Parathyroid adenoma (tissue), 2 donors: ENCODE results near the gene CHRNA9.
"Not testable (repeated sequence)": the region's sequence is repeated elsewhere in the genome, so short reads cannot be mapped to it uniquely, and the experiment has no call there.

Experiments
- H2AFZ ChIP-seq: fragments of 300-600 bp; sonication (generic); one replicate; pipeline ENCODE4 v1.7.0; 2017; ENCODE audit warnings: antibody characterized with exemption, mild to moderate bottlenecking
- H3K27ac ChIP-seq: fragments of 300-600 bp; sonication (generic); one replicate; pipeline ENCODE4 v1.7.0; 2017
- H3K27me3 ChIP-seq: fragments of 300-600 bp; sonication (generic); one replicate; pipeline ENCODE4 v1.7.0; 2017; ENCODE audit warnings: low read length; ENCODE audit not compliant: control insufficient read depth, insufficient read depth
- H3K36me3 ChIP-seq: fragments of 300-600 bp; sonication (generic); one replicate; pipeline ENCODE4 v1.7.0; 2017; ENCODE audit warnings: low read length; ENCODE audit not compliant: control insufficient read depth, insufficient read depth
- H3K4me1 ChIP-seq: fragments of 300-600 bp; sonication (generic); one replicate; pipeline ENCODE4 v1.7.0; 2017; ENCODE audit warnings: control low read depth
- H3K4me2 ChIP-seq: fragments of 300-600 bp; sonication (generic); one replicate; pipeline ENCODE4 v1.7.0; 2017; ENCODE audit warnings: low read length
- H3K4me3 ChIP-seq: fragments of 300-600 bp; sonication (generic); one replicate; pipeline ENCODE4 v1.7.0; 2017; ENCODE audit warnings: low read depth, low read length
- H3K79me2 ChIP-seq: fragments of 300-600 bp; sonication (generic); one replicate; pipeline ENCODE4 v1.7.0; 2017; ENCODE audit warnings: control low read depth
- H3K9ac ChIP-seq: fragments of 300-600 bp; sonication (generic); one replicate; pipeline ENCODE4 v1.7.0; 2017; ENCODE audit warnings: mild to moderate bottlenecking
- H3K9me3 ChIP-seq: fragments of 300-600 bp; sonication (generic); one replicate; pipeline ENCODE4 v1.7.0; 2017; ENCODE audit warnings: low read length; ENCODE audit not compliant: control insufficient read depth
- CTCF ChIP-seq: fragments of 300-600 bp; sonication (generic); IDR thresholded peaks from one replicate; pipeline ENCODE4 v1.7.0; 2017; ENCODE audit warnings: antibody characterized with exemption, mild to moderate bottlenecking
- donor health status: primary hyperparathyroidism.

Gene CHRNA9

DNA sequence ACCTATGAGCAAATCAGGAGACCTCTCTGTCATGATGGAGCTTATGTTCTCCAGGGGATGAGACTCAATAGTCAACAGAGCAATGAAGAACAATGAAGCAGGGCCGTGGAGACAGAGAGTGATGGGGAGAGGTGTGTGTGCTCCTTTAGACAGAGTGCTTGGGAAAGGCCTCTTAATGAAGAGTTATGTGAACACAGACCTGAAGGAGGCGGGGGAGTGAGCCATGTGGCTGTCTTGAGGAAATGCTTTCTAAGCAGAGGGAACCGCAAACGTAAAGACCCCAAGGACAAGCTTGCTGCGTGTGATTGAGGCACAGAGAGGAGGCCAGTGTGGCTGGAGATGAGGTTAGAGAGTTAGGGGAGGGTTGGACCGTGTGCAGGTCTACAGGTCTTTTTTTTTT lies 53.1 kb downstream of the CHRNA9 start:
- TF ChIP-seq CTCF = no peak
- Histone ChIP-seq H3K4me1 (no peaks in the 10 kb centered on the region), H3K9ac (no peak overlapping the region), H3K27ac (no peak overlapping the region), H3K36me3 (no peaks in the 10 kb centered on the region), H3K9me3 (no peaks in the 10 kb centered on the region), H3K4me2 (no peak overlapping the region), H2AFZ (no peak overlapping the region), H3K4me3 (no peak overlapping the region), H3K27me3 (no peaks in the 10 kb centered on the region), H3K79me2 (no peaks in the 10 kb centered on the region)

DNA sequence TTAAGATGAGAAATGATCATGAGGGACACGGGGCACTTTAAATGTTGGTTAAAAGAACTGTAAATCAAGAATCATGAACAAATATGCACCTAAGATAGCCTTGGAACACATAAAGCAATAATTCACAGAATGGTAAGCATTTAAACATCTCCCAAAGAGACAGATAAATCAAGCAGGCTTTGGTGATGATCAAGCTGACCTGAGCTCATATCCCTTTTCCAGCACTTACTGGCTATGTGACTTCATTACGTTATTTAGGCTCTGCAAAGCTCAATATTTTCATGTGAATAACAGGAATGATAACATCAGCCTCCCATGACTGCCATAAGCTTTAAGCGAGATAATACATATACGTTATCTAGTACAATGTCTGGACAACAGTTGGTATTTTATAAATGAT lies 54.9 kb downstream of the CHRNA9 start:
- TF ChIP-seq CTCF = no peak
- Histone ChIP-seq H3K4me2 (no peak overlapping the region), H3K36me3 (no peaks in the 10 kb centered on the region)

GRCh38 chr4:40392241-40392640 lies 57.1 kb downstream of the CHRNA9 start:
- not testable (repeated sequence) for H3K9ac ChIP-seq, H3K4me3 ChIP-seq, H3K27ac ChIP-seq, H3K79me2 ChIP-seq, H3K4me1 ChIP-seq, H3K9me3 ChIP-seq, H3K4me2 ChIP-seq, H3K36me3 ChIP-seq, H3K27me3 ChIP-seq, H2AFZ ChIP-seq

More for the DNA sequence above, 54.9 kb downstream of the CHRNA9 start:
- Histone ChIP-seq H3K9me3 (no peaks in the 10 kb centered on the region), H3K9ac (no peak overlapping the region), H3K79me2 (no peaks in the 10 kb centered on the region), H3K4me3 (no peak overlapping the region), H3K27ac (no peak overlapping the region), H2AFZ (no peak overlapping the region), H3K4me1 (no peaks in the 10 kb centered on the region), H3K27me3 (no peaks in the 10 kb centered on the region)

- Histone ChIP-seq H3K36me3 (no peaks in the 10 kb centered on the region), H2AFZ (no peak overlapping the region), H3K4me2 (no peak overlapping the region), H3K27ac (no peak overlapping the region), H3K27me3 (no peaks in the 10 kb centered on the region), H3K9ac (no peak overlapping the region), H3K9me3 (no peaks in the 10 kb centered on the region), H3K79me2 (no peaks in the 10 kb centered on the region), H3K4me1 (peaks cover 2% of the 10 kb centered on the region), H3K4me3 (no peak overlapping the region)
- TF ChIP-seq CTCF = no peak
Observed at GRCh38 chr4:40394236-40394635, 59.1 kb downstream of the CHRNA9 start.

DNA sequence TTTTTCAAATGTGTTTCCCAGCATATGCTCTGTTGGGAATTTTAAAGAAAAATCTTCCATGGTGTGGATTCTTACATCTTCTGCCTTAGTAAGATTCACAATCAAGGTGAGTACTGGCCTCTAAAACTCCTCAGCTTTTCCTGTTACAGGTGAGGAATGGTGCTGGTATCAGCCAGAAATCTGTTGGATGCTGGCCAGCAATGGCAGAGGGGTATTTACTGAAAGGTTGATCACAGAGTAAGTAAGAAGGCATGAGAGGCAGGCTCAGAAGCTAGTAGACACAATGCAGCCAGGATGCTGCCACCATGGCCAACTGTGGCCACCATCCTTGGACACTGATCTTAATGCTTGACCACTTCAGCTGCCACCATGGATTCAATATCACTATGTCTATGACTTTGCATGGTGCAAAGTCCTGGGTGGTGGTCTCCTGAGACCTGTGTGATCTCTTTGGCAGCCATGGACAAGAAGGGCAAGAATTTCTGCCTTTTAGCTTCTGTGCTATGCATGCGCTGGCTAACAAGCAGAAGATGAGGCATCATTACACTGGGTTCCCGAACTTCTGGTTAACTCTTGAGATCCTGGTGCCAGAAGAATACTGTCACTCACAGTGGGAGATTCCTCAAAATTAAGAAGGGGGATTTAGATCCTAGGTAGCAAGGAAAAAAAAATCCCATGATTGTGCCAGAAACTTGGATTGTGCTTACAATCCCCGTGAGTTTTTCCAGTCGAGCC lies 60.2 kb downstream of the CHRNA9 start:
- peak overlapping the region; percentile 35 for H3K4me2 ChIP-seq
- H3K36me3 ChIP-seq = no peaks in the 10 kb centered on the region
- no peaks in the 10 kb centered on the region for H3K27me3 ChIP-seq
- no peak overlapping the region for H3K4me3 ChIP-seq
- peak overlapping the region; percentile 93 for H3K27ac ChIP-seq
- no peaks in the 10 kb centered on the region for H3K79me2 ChIP-seq
- peak overlapping the region; percentile 50 for H2AFZ ChIP-seq
- peaks cover 2% of the 10 kb centered on the region for H3K4me1 ChIP-seq
- no peaks in the 10 kb centered on the region for H3K9me3 ChIP-seq
- H3K9ac ChIP-seq = no peak overlapping the region
- no peak for TF ChIP-seq CTCF
